Mesodermal cell (in vitro differentiated cells): Measurements from ENCODE around the gene SH2D3A.

ENCODE experiments used
- H3K27ac ChIP-seq: 2 replicates; pipeline ENCODE4 v1.7.0; 2013; ENCODE audit warnings: mild to moderate bottlenecking, low read depth, low read length, moderate library complexity; ENCODE audit not compliant: severe bottlenecking
- H3K36me3 ChIP-seq: 2 replicates; pipeline ENCODE4 v1.7.1; 2013; ENCODE audit warnings: mild to moderate bottlenecking, low read length, moderate library complexity; ENCODE audit not compliant: control insufficient read depth, insufficient read depth
- H3K4me1 ChIP-seq: one replicate; pipeline ENCODE4 v1.7.1; 2013; ENCODE audit warnings: mild to moderate bottlenecking, low read length; ENCODE audit not compliant: insufficient read depth, control insufficient read depth, poor library complexity, severe bottlenecking
- H3K4me3 ChIP-seq: 2 replicates; pipeline ENCODE4 v1.7.0; 2013; ENCODE audit warnings: low read length, control low read depth, mild to moderate bottlenecking; ENCODE audit not compliant: insufficient read depth, poor library complexity, severe bottlenecking; ENCODE audit errors: extremely low read depth
- H3K9me3 ChIP-seq: 2 replicates; pipeline ENCODE4 v1.7.1; 2013; ENCODE audit warnings: mild to moderate bottlenecking, low read length, moderate library complexity; ENCODE audit not compliant: control insufficient read depth
- WGBS, 2 experiments: methylation state at CpG; one replicate each; pipeline ENCODE4 v1.1.5; 2013; ENCODE audit warnings: missing lambda C conversion rate in 2 of 2; ENCODE audit not compliant: insufficient coverage in 2 of 2; 5-methylcytosine and 5-hydroxymethylcytosine counted together

The SH2D3A gene

GRCh38 chr19:6737284-6737872 is 29.9 kb downstream of the SH2D3A start, which contains the start of gene GPR108:
TSS of gene GPR108 (minus strand) at chr19:6737580. CDS start at chr19:6737576, 4 bp downstream.
- 0% methylated on average over 42 to 54 of the region's 55 CpGs for WGBS, 2 experiments
- H3K4me1 ChIP-seq: peaks cover 21% of the 10 kb centered on the region
- H3K9me3 ChIP-seq: no peaks in the 10 kb centered on the region
- peaks cover 19% of the 10 kb centered on the region for H3K36me3 ChIP-seq
- H3K27ac ChIP-seq: peak within 1 kb of the TSS; percentile 98
- H3K4me3 ChIP-seq: peak within 1 kb of the TSS; percentile 69

GRCh38 chr19:6736917-6737283 is 30.3 kb downstream of the SH2D3A start:
- peaks cover 20% of the 10 kb centered on the region for H3K36me3 ChIP-seq
- 0 to 3% methylated on average over 6 to 13 of the region's 16 CpGs for WGBS, 2 experiments
- no peaks in the 10 kb centered on the region for H3K9me3 ChIP-seq
- H3K4me1 ChIP-seq: peaks cover 19% of the 10 kb centered on the region
- H3K4me3 ChIP-seq: peak overlapping the region; percentile 69
- peak overlapping the region; percentile 98 for H3K27ac ChIP-seq

GRCh38 chr19:6736169-6736916 is 30.9 kb downstream of the SH2D3A start:
- Histone ChIP-seq H3K9me3 (no peaks in the 10 kb centered on the region), H3K4me3 (peak overlapping the region; percentile 69), H3K36me3 (peaks cover 22% of the 10 kb centered on the region), H3K4me1 (peaks cover 18% of the 10 kb centered on the region), H3K27ac (peak overlapping the region; percentile 98)
- WGBS, 2 experiments: 41 to 44% methylated on average over 24 to 25 of the region's 25 CpGs

- H3K4me3 ChIP-seq: peak overlapping the region; percentile 69
- peak overlapping the region; percentile 98 for H3K27ac ChIP-seq
- WGBS, 2 experiments: 42 to 45% methylated on average over 8 to 9 of the region's 15 CpGs
- H3K9me3 ChIP-seq: no peaks in the 10 kb centered on the region
- H3K36me3 ChIP-seq: peaks cover 22% of the 10 kb centered on the region
- peaks cover 18% of the 10 kb centered on the region for H3K4me1 ChIP-seq
These were observed 31.9 kb downstream of the SH2D3A start for GRCh38 chr19:6735181-6735911.

- 88 to 95% methylated on average over 11 to 18 of the region's 20 CpGs for WGBS, 2 experiments
- H3K9me3 ChIP-seq: no peaks in the 10 kb centered on the region
- H3K4me3 ChIP-seq: no peak overlapping the region
- H3K4me1 ChIP-seq: peaks cover 18% of the 10 kb centered on the region
- peaks cover 22% of the 10 kb centered on the region for H3K36me3 ChIP-seq
- no peak overlapping the region for H3K27ac ChIP-seq
These were observed 33.0 kb downstream of the SH2D3A start for GRCh38 chr19:6734096-6734696.

GRCh38 chr19:6733338-6734095 is 33.7 kb downstream of the SH2D3A start:
- Histone ChIP-seq H3K27ac (no peak overlapping the region), H3K9me3 (no peaks in the 10 kb centered on the region), H3K36me3 (peaks cover 22% of the 10 kb centered on the region), H3K4me3 (no peak overlapping the region), H3K4me1 (peaks cover 13% of the 10 kb centered on the region)
- WGBS, 2 experiments: 91 to 96% methylated on average over 19 to 22 of the region's 29 CpGs

GRCh38 chr19:6732803-6733337 is 34.4 kb downstream of the SH2D3A start:
- H3K4me1 ChIP-seq: peaks cover 10% of the 10 kb centered on the region
- H3K4me3 ChIP-seq: no peak overlapping the region
- peaks cover 22% of the 10 kb centered on the region for H3K36me3 ChIP-seq
- no peak overlapping the region for H3K27ac ChIP-seq
- no peaks in the 10 kb centered on the region for H3K9me3 ChIP-seq
- 96 to 97% methylated on average over 16 to 20 of the region's 21 CpGs for WGBS, 2 experiments

- Histone ChIP-seq H3K36me3 (peaks cover 22% of the 10 kb centered on the region), H3K4me3 (no peak overlapping the region), H3K9me3 (no peaks in the 10 kb centered on the region), H3K27ac (no peak overlapping the region), H3K4me1 (peaks cover 9% of the 10 kb centered on the region)
- WGBS, 2 experiments: 92 to 94% methylated on average over 19 to 22 of the region's 22 CpGs
These were observed 35.4 kb downstream of the SH2D3A start for GRCh38 chr19:6731822-6732221.

- H3K27ac ChIP-seq: no peak overlapping the region
- H3K4me1 ChIP-seq: peaks cover 9% of the 10 kb centered on the region
- no peaks in the 10 kb centered on the region for H3K9me3 ChIP-seq
- H3K36me3 ChIP-seq: peaks cover 22% of the 10 kb centered on the region
- no peak overlapping the region for H3K4me3 ChIP-seq
- WGBS, 2 experiments: 91 to 93% methylated on average over 18 to 28 of the region's 30 CpGs
These were observed 36.1 kb downstream of the SH2D3A start for GRCh38 chr19:6730941-6731670.
